ENCODE measurements around the gene PDE9A.
"Not testable (repeated sequence)": the region's sequence is repeated elsewhere in the genome, so short reads cannot be mapped to it uniquely, and the experiment has no call there.

The PDE9A gene

DNA sequence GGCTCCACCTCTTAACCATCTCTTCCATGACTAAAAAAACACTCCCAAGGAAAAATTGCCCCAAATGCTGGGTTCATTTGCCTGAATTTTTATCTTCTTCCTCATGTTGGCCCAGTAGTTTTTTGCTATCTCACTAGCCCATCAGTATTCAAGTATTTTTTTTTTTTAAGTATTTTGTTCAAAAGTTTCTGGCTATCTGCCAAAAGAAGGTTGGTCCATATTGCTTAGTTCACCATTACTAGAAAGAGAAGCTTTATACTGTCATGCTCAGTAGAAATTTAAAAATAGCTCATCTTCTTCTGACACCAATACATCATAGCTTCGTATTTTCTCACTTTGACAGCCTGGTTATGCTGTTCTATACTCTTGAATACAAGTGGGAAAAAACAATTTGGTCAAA is 41.0 kb upstream of the PDE9A start:
- no peak for DNase-seq (ENCODE audit: low spot score)
- in situ Hi-C loops (cut with MboI; ENCODE audit: low pct_unique_long_range_greater_than_20kb, low sequenced_read_pairs, unreplicated experiment), result no loop called here
- TF ChIP-seq, protein P1, sequence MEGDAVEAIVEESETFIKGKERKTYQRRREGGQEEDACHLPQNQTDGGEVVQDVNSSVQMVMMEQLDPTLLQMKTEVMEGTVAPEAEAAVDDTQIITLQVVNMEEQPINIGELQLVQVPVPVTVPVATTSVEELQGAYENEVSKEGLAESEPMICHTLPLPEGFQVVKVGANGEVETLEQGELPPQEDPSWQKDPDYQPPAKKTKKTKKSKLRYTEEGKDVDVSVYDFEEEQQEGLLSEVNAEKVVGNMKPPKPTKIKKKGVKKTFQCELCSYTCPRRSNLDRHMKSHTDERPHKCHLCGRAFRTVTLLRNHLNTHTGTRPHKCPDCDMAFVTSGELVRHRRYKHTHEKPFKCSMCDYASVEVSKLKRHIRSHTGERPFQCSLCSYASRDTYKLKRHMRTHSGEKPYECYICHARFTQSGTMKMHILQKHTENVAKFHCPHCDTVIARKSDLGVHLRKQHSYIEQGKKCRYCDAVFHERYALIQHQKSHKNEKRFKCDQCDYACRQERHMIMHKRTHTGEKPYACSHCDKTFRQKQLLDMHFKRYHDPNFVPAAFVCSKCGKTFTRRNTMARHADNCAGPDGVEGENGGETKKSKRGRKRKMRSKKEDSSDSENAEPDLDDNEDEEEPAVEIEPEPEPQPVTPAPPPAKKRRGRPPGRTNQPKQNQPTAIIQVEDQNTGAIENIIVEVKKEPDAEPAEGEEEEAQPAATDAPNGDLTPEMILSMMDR (IDR thresholded peaks at IDR 0.05; ENCODE audit: extremely low read depth, insufficient read depth, missing control alignments), result no peak

DNA sequence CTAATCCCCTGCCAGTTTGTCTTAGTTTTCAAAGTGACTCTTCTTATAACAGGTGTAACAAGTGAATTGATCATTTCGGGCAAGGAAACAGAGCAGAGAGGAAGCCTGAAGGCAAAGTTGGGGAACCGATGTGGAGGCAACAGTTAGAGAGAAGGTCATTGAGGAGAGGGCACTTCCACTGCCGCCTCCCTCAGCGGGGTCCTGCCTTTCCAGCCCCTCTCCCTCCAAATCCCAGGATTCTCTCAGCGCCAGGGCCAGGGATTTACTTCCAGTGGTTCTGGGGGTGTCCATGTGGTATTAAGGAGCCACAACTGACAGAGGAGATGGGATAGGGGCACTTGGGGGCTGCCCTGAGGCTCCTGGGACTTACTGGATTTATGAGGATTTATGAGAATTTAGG is 39.7 kb upstream of the PDE9A start:
- TF ChIP-seq, protein P1 (IDR thresholded peaks at IDR 0.05; ENCODE audit: extremely low read depth, insufficient read depth, missing control alignments), result no peak
- no peak for DNase-seq (ENCODE audit: low spot score)
- in situ Hi-C loops (cut with MboI; ENCODE audit: low pct_unique_long_range_greater_than_20kb, low sequenced_read_pairs, unreplicated experiment), result no loop called here

DNA sequence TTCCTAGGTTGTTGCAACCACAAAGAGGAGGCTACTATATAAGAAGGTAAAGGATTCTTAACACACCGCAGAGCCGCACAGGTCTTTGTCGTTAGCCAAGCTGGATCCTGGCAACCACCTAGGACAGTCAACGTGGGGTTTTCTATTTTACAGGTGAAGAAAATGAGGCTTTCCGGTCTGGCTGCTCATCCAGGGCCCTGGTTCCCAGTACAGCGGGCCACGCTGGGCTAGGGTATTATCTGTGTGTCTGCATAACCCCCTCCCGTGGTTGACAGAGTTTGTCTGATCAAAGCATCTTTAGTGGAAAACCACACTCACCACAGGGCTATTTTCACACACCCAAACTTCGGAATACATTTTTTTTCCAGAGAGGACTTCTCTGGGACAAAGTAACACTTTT is 39.0 kb upstream of the PDE9A start:
- in situ Hi-C loops (cut with MboI; ENCODE audit: low pct_unique_long_range_greater_than_20kb, low sequenced_read_pairs, unreplicated experiment), result no loop called here
- TF ChIP-seq, protein P1 (IDR thresholded peaks at IDR 0.05; ENCODE audit: extremely low read depth, insufficient read depth, missing control alignments), result no peak
- DNase-seq (ENCODE audit: low spot score), result no peak

DNA sequence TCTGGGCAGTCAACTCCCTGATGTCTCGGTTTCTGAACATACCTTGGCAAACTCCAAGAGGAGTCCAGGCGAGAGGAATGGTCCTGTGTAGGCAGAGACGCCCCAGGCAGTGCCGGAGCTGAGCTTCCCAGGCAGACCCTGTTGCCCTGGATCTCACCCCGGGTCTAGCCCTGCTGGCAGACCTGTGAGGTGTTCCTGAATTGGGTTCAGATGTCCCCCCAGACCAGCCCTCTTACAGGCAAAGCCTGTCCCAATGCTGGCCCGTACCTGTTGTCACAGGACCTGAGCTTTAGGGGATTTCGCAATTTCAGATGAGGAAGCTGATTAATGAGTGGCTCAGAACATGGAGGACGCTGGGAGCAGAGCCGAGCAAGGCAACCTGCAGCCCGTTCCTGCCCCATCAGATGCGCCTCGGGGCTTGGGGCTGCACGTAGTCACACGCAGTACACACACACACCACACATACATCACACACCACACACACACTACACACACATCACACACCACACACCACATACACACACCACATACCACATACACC is 38.5 kb upstream of the PDE9A start:
- in situ Hi-C loops (cut with MboI; ENCODE audit: low pct_unique_long_range_greater_than_20kb, low sequenced_read_pairs, unreplicated experiment), result no loop called here
- TF ChIP-seq, protein P1 (IDR thresholded peaks at IDR 0.05; ENCODE audit: extremely low read depth, insufficient read depth, missing control alignments), result no peak
- peak; percentile 47 for DNase-seq (ENCODE audit: low spot score)

DNA sequence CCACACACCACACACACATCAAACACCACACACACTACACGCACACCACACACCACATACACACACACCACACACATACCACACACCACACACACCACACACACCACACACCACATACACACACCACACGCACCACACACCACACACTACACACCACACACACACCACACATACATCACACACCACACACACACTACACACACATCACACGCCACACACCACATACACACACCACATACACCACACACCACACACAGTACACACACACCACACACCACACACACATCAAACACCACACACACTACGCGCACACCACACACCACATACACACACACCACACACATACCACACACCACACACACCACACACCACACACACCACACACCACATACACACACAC is 38.0 kb upstream of the PDE9A start:
- DNase-seq (ENCODE audit: low spot score); in situ Hi-C loops (cut with MboI; ENCODE audit: low pct_unique_long_range_greater_than_20kb, low sequenced_read_pairs, unreplicated experiment): not testable (repeated sequence)

DNA sequence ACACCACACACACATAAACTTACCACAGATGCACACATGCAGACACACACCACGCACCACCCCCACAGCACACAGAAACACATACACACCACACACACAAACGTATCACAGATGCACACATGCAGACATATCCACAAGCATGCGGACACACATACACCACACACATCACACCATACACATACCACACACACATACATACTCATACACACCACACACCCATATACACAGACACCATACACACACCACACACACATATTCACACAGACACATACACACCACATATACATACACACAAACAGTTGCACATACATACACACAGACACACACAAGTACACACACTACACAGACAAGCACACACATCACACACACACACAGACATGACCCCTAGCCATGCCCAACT is 37.5 kb upstream of the PDE9A start:
- TF ChIP-seq, protein P1 (IDR thresholded peaks at IDR 0.05; ENCODE audit: extremely low read depth, insufficient read depth, missing control alignments), result no peak
- no peak for DNase-seq (ENCODE audit: low spot score)
- in situ Hi-C loops (cut with MboI; ENCODE audit: low pct_unique_long_range_greater_than_20kb, low sequenced_read_pairs, unreplicated experiment), result no loop called here

DNA sequence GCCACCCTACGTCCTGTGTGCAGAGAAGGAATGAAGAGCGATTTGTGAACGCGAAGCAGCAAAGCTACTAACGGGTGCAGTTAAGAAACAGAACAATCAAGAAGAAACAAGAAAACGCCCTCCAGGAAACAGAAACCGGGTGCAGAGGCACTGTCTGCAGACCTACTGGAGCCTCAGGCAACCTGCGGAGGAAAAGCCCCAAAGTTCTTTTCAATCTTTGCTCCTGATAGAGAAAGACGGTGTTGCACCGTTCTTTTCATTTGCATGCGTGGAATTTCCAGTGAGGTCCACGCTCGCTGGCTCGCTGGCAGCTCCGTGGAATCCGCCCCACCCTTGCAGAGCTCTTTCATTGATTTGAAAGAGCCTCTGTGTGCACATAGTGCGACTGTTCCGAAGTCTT is 37.0 kb upstream of the PDE9A start:
- no peak for DNase-seq (ENCODE audit: low spot score)
- TF ChIP-seq, protein P1 (IDR thresholded peaks at IDR 0.05; ENCODE audit: extremely low read depth, insufficient read depth, missing control alignments), result no peak
- in situ Hi-C loops (cut with MboI; ENCODE audit: low pct_unique_long_range_greater_than_20kb, low sequenced_read_pairs, unreplicated experiment), result no loop called here
